HL-60 (cell line): ENCODE measurements around the gene VAMP8.
"Not testable (repeated sequence)": the region's sequence is repeated elsewhere in the genome, so short reads cannot be mapped to it uniquely, and the experiment has no call there.

Experiments
- DNase-seq, 2 experiments: peaks; one replicate each; pipeline ENCODE4 v3.0.0-alpha.2; 2010 to 2020; ENCODE audit warnings: low read depth in 1 of 2, low spot score in 1 of 2
- H3K27ac ChIP-seq: fragments of 250-450 bp; sonication (Bioruptor Pico); replicated peaks from 2 replicates; pipeline ENCODE4 v1.5.1; 2020; ENCODE audit warnings: mild to moderate bottlenecking, moderate library complexity
- H3K27me3 ChIP-seq: fragments of 250-450 bp; sonication (Bioruptor Pico); 2 replicates; pipeline ENCODE4 v1.5.1; 2021; ENCODE audit warnings: mild to moderate bottlenecking, moderate library complexity; ENCODE audit not compliant: insufficient read depth, poor library complexity, severe bottlenecking
- H3K4me3 ChIP-seq: replicated peaks from 2 replicates; pipeline ENCODE4 v1.5.1; 2011; ENCODE audit warnings: mild to moderate bottlenecking, control low read depth, low read length; ENCODE audit not compliant: insufficient read depth
- CTCF ChIP-seq: IDR thresholded peaks from one replicate; pipeline ENCODE4 v1.5.1; 2011; ENCODE audit warnings: low read length, control low read depth, inconsistent platforms; ENCODE audit not compliant: insufficient read depth
- GABPA ChIP-seq: IDR thresholded peaks from 2 replicates; pipeline ENCODE4 v1.6.1; 2012; ENCODE audit warnings: low read depth
- POLR2AphosphoS5 ChIP-seq: IDR thresholded peaks from 2 replicates; pipeline ENCODE4 v1.6.1; 2012; ENCODE audit warnings: low read depth
- REST ChIP-seq: IDR thresholded peaks from 2 replicates; pipeline ENCODE4 v1.6.1; 2012; ENCODE audit warnings: low read depth; ENCODE audit not compliant: insufficient replicate concordance
- SPI1 ChIP-seq: IDR thresholded peaks from 2 replicates; pipeline ENCODE4 v1.6.1; 2012; ENCODE audit warnings: low read depth, mild to moderate bottlenecking, borderline replicate concordance

VAMP8 gene

GRCh38 chr2:85589982-85590791, 12.8 kb downstream of the VAMP8 start:
- Histone ChIP-seq H3K27ac (peak overlapping the region; percentile 38), H3K27me3 (no peaks in the 10 kb centered on the region), H3K4me3 (no peak overlapping the region)
- DNase-seq, result peak in 1 of 2 experiments; percentile 52
- TF ChIP-seq SPI1, result peak; percentile 52; the same call in 1 of the 2 replicates
- TF ChIP-seq POLR2AphosphoS5, result 0 out of 2 replicates have a peak, but pooled peaks have one; percentile 9
- TF ChIP-seq REST, result no peak
- TF ChIP-seq GABPA, result no peak
- no peak for TF ChIP-seq CTCF

- peak overlapping the region; percentile 38 for H3K27ac ChIP-seq
- no peak for DNase-seq
- H3K4me3 ChIP-seq, result no peak overlapping the region
- H3K27me3 ChIP-seq, result no peaks in the 10 kb centered on the region
- TF ChIP-seq CTCF (no peak), GABPA (no peak), REST (no peak), SPI1 (no peak)
Measured at GRCh38 chr2:85590950-85591349, 13.6 kb downstream of the VAMP8 start.

- DNase-seq, result no peak
- TF ChIP-seq POLR2AphosphoS5 (no peak), CTCF (no peak), GABPA (no peak), SPI1 (no peak), REST (no peak)
- Histone ChIP-seq H3K4me3 (no peak overlapping the region), H3K27ac (no peak overlapping the region; the same call in 1 of the 2 replicates), H3K27me3 (no peaks in the 10 kb centered on the region)
Measured at GRCh38 chr2:85591563-85591962, 14.2 kb downstream of the VAMP8 start.

GRCh38 chr2:85592299-85592698, 14.9 kb downstream of the VAMP8 start:
- not testable (repeated sequence) for H3K4me3 ChIP-seq, DNase-seq, H3K27me3 ChIP-seq, H3K27ac ChIP-seq
